Hippocampal formation (tissue), 2 donors: ENCODE results near the gene C4A.
A peak's percentile ranks its signal among the peaks of the same experiment; 100 is the strongest.
"Not testable (repeated sequence)": the region's sequence is repeated elsewhere in the genome, so short reads cannot be mapped to it uniquely, and the experiment has no call there.

ENCODE experiments used
- DNase-seq, 2 donors: peaks; one replicate each; lab custom pipeline; 2025; lab: John Stamatoyannopoulos, UW

Gene C4A

DNA sequence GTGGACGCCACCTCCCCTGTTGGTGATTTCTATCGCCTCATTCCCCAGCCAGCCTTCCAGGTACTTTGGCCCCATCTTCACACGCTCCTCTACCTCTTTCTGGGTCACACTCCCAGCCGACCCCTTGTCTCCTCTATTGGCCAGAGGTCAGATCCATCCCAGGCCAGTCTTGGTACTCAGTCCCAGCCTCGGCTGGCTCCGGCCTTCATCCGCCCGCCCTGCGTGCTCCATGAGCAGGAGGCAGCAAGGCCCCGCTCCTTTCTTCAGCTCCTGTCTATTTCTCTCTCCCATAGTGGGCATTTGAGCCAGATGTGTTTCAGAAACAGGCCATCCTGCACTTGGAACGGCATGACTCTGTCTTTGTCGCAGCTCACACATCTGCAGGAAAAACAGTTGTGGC lies 20.2 kb upstream of the C4A start:
- DNase-seq: no peak

DNA sequence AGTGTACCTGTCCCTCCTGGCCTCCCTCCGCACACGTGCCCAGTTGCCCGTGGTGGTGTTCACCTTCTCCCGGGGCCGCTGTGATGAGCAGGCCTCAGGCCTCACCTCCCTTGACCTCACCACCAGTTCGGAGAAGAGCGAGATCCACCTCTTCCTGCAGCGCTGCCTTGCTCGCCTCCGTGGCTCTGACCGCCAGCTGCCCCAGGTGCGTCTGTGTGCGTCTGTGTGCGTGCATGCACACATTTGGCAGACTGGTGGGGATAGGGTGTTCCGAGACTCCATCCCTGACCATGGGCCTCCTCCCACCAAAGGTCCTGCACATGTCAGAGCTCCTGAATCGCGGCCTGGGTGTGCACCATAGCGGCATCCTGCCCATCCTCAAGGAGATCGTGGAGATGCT lies 17.9 kb upstream of the C4A start:
- DNase-seq: no peak

DNA sequence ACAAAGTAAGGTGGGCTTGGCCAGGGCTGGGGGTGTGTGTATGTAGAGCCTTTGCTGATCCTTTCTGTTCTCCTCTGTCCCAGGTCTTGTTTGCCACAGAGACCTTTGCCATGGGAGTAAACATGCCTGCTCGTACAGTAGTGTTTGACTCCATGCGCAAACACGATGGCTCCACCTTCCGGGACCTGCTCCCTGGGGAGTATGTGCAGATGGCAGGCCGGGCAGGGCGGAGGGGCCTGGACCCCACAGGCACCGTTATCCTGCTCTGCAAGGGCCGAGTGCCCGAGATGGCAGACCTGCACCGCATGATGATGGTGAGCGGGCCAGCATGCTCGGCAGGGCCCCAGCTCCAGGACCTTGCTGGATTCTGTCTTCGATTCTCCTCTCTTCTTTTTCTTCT lies 16.2 kb upstream of the C4A start:
- DNase-seq: no peak

DNA sequence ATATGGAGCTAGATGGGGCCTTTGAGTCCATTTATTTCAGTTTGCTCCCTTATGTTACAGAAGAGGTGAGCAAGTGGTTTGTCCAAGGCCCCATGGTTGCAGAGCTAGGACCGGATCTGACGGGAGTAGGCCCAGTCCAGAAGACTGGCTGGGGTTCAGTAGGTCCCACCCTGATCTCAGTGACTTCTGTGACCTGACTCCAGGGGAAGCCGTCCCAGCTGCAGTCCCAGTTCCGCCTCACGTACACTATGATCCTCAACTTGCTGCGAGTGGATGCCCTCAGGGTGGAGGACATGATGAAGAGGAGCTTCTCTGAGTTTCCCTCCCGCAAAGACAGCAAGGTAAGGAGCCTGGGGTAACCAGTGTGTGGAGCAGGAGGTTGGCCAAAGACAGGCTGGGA lies 15.4 kb upstream of the C4A start:
- DNase-seq: no peak

DNA sequence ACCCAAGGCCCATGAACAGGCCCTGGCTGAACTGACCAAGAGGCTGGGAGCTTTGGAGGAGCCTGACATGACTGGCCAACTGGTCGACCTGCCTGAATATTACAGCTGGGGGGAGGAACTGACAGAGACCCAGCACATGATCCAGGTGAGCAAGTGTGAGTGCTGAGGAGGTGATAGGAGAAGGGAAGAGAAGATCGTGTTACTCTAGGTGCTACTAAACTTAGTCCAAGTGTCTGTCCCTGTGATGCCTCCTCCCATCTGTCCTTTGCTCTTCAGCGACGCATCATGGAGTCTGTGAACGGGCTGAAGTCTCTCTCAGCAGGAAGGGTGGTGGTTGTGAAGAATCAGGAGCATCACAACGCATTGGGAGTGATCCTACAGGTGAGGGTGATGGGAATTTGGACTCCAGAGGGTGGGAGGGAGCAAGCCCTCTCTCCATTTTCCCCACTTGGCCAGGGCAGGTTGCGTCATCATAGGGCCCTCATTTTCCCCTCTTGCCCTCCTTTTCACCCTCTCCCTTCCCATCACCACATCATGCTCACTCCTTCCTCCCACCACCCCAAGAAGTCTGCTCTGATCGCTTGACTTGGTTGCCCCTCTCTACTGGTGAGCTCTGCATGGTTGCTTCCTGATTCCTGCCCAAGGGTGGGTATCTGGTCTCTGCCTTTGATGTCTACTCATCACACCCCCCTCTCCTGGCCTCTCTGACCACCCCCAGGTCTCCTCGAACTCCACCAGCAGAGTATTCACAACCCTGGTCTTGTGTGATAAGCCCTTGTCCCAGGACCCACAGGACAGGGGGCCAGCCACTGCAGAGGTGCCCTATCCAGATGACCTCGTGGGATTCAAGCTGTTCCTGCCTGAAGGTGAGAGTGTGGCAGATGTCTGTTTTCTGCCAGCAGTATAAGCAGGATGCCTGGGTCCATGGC lies 14.6 kb upstream of the C4A start:
- DNase-seq: no peak

DNA sequence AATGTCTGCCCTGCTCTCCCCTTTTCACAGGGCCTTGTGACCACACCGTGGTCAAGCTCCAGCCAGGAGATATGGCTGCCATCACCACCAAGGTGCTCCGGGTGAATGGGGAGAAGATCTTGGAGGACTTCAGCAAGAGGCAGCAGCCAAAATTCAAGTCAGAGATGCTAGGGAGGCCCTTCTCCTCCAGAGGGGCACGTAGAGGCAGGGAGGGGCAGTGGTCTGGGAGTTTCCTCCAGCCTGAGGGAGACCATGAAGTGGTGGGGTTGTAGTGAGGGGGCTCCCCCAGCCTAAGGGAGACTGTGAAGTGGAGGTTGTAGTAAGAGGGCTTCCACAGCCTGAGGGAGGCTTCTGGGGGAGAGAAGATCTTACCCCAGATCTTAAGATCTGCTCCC lies 13.9 kb upstream of the C4A start:
- no peak for DNase-seq

DNA sequence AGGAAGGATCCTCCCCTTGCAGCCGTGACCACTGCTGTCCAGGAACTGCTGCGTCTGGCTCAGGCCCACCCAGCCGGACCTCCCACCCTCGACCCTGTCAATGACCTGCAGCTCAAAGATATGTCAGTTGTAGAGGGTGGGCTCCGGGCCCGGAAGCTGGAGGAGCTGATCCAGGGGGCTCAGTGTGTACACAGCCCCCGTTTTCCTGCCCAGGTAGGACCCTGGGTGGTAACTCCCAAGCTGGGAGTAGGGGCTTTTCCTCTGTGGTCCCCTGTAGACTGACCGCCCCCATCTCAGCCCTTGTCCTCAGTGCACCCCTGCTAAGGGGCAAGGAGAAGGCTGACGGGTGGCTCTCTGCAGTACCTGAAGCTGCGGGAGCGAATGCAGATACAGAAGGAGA lies 13.5 kb upstream of the C4A start:
- no peak for DNase-seq

DNA sequence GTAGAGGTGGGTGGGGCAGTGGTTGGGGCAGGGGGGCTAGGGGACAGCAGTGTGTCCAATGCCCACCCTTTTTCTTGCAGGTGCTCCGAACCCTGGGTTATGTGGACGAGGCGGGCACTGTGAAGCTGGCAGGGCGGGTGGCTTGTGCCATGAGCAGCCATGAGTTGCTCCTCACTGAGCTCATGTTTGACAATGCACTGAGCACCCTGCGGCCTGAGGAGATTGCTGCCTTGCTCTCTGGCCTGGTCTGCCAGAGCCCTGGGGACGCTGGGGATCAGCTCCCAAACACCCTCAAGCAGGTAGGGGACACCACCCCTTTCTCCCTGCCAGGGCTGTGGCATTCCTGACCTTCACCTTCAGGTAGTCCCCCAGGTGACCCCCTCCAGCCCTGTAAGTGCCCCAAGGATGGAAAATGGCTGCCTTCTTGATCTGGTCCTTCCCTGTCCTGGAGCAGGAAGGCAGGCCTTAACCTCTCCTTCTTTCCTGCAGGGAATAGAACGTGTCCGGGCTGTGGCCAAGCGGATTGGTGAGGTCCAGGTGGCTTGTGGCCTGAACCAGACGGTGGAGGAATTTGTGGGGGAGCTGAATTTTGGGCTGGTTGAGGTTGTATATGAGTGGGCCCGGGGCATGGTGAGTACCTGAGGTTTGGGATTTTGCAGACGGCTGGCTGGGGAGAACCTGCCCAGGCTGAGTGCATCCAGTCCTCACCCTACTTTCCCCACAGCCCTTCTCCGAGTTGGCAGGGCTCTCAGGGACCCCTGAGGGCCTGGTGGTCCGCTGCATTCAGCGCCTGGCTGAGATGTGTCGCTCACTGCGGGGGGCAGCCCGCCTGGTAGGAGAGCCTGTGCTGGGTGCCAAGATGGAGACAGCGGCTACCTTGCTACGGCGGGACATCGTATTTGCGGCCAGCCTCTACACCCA lies 12.8 kb upstream of the C4A start:
- DNase-seq: no peak

DNA sequence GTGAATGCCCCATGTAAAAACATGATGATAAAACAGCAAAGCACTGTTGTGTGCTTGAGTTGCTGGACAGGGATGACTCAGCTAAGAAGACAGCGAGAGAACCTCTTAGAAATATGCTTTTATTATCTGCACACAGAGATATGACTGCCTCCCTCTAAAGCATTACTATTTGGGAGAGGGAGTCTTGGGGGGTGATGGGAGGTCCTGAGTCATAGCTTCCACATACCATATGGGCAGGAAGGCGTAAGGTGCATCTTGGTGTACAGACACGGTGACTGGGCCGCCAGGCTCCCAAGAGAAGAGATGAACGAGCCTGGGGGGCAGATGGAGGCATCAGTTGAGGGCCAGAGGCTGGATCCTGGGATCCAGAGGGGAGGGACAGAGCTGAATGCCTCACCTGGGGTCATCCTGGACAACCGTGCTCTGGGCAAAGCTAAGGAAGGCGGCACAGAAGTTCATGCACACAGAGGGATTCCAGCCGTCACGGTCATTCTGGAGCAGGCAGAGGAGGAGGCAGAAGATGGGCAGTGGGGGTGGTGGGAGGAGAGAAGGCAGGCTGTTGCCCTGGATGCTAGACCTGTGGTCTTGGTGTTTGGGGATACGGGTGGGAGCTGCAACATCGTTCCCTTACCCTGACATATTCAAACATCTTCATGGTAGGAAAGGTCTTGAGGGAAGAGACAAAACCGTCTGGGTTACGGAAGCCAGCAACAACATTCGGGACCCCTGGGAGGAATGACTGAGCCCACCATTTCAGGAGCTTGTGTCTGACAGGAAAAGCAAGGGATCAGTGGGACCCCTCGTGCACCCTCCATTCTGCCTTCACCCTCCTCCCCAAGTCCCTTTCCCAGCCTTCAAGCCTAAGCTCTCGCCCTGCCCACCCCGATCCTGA lies 11.9 kb upstream of the C4A start:
- no peak for DNase-seq

DNA sequence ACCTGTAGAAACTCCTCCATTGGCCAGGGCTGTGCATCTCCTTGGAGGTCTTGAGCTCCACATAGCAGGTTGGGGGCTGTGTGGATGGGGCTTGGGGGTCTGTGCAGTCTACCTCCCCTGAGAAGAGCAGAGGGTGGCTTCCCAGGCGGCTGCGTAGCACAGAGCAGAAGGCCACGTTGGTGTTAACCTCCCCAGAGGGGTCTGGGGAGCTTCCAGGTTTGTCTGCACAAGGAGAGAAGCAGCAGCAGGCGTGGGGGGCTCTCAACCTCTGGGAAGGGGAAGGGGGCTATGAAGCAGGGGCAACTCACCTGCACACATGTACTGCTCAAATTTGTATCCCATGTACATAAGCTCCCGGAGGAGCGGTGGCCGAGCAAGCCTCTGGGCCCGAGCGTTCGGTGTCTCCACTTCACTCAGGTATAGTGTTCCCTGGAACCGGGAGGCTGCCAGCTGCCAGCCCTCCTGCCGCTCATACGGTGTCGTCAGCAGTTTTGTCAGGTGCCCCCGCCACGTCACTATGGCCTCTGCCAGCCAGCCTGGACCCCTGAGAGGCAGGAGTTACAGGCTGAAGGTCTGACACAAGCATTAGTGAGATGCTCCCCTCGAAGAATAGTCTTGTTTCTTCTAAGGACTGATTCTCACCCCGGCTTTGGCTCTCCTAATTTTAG lies 11.1 kb upstream of the C4A start:
- no peak for DNase-seq

DNA sequence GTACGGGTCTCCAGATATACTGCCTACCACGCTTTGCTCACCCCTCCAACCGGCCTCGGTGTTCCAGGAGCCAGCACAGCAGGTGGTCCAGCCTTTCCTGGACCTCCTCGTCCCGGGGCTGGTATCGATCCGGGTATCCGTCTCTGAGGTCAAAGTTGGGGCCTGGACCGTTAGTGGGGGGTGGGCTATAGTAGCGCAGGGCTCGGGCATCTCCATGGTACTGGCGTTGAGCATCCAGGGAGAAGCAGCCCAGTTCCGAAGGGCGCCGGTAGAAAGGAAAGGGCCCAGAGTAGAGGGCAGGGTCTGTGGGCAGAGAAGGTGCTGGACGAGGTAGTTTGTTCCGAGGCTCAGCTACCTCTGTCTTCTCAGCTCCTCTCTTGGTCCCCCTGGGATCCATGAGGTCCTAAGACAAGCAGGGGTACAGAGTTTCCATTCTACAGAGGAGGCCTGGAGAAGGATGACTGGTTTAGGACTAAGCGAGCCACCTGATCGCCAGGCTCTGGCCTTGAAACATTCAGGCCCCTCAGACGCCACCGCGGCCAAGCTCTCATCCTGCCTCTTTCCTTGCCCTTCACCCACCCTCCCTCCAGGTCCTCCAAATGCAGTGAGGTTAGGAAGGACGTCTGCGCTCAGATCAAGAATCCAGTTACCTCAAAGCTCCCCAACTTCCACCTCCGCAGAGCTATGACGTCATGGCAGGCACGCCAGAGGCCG lies 10.4 kb upstream of the C4A start:
- no peak for DNase-seq

DNA sequence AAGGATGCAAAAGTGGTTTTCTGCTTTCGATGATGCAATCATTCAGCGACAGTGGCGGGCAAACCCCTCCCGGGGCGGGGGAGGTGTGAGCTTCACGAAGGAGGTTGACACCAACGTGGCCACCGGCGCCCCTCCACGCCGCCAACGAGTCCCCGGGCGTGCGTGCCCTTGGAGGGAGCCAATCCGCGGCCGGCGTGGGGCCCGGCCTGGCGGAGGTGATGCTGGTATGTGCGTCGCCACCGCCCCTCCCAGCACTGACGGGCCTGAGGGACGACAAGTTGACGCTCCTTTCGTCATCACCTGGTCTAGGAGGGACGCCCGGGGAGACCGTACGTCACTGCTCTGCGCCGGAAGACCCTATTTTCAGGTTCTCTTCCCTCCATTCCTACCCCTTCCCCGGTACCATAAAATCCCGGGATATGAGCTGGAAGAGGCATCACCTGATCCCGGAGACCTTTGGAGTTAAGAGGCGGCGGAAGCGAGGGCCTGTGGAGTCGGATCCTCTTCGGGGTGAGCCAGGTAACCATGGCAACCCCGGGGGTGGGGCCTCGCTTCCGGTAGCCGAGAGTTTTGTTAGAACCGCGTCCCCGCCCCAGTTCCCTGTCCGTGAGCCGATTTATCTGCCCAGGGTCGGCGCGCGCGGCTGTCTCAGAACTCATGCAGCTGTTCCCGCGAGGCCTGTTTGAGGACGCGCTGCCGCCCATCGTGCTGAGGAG lies 9.7 kb upstream of the C4A start, which contains the start of gene DXO:
Gene DXO, minus strand, starts transcription at position 146 of the 716 bp plus-strand sequence. CDS start 463 bp downstream, outside the sequence.
- DNase-seq: peak; percentile 89 to 96

DNA sequence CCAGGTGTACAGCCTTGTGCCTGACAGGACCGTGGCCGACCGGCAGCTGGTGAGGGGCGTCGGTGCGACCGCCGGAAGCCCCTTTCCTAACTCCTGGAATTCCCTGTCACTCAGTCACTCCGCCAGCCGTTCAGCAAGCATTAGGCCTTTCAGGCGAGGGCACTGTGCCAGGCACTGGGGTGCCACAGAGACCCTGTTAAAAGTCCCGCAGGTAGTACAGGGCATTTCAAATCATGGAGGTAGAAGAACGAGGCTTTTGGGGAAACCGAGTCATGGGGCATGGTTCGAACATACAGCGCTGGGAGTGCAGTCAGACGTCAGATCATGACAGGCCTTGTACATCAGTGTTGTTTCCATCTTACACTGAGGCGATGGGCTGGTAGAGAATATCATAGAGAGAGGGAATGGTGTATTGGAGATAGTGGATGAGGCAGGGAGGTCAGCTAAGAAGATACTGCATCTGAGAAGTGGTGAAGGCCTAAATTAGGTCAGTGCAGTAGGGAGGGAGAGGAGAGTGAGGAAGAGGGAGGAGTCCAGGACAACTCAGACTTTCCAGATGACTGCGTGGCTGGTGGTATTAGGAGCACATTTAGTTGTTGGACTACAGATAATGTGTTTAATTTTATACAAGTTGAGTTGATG lies 9.0 kb upstream of the C4A start:
- no peak for DNase-seq

DNA sequence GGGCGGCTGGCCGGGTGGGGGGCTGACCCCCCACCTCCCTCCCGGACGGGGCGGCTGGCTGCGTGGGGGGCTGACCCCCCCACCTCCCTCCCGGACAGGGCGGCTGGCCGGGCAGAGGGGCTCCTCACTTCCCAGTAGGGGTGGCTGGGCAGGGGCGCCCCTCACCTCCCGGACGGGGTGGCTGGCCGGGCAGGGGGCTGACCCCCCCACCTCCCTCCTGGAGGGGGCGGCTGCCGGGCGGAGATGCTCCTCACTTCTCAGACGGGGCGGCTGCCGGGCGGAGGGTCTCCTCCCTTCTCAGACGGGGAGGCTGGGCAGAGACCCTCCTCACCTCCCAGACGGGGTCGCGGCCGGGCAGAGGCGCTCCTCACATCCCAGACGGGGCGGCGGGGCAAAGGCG lies 5.8 kb upstream of the C4A start:
- not testable (repeated sequence) for DNase-seq

DNA sequence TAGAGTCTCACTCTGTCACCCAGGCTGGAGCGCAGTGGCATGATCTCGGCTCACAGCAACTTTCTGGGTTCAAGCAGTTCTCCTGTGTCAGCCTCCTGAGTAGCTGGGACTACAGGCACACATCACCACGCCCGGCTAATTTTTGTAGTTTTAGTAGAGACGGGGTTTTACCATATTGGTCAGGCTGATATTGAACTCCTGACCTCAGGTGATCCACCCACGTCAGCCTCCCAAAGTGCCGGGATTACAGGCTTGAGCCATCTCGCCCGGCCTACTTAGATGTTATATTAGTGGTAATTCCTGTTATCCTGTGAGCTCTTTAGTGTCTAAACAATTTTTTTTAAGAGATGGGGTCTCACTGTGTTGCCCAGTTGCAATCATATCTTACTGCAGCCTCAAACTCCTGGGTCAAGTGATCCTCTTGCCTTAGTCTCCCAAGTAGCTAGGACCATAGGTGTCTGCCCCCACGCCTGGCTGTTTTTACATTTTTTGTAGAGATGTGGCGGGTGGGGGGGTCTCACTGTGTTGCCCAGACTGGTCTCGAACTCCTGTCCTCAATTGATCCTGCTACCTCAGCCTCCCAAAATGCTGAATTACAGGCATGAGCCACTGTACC lies 3.9 kb upstream of the C4A start:
- no peak for DNase-seq

DNA sequence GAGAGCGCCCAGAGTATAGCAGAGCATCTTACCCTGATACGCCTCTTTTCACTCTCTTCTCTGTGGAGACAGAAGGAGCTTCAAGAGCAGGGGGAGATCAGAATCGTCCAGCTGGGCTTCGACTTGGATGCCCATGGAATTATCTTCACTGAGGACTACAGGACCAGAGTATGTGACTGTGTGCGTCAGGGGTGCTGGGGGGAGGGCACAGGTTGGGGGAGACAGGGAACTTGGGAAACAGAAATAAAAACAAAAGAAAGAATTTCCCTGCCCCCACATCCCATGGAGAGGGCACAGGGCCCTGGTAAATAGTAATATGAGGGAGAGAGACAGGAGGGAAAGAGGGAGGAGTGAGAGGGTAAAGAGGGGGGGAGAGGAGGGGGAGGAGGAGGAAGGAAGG lies 3.0 kb upstream of the C4A start:
- no peak for DNase-seq

DNA sequence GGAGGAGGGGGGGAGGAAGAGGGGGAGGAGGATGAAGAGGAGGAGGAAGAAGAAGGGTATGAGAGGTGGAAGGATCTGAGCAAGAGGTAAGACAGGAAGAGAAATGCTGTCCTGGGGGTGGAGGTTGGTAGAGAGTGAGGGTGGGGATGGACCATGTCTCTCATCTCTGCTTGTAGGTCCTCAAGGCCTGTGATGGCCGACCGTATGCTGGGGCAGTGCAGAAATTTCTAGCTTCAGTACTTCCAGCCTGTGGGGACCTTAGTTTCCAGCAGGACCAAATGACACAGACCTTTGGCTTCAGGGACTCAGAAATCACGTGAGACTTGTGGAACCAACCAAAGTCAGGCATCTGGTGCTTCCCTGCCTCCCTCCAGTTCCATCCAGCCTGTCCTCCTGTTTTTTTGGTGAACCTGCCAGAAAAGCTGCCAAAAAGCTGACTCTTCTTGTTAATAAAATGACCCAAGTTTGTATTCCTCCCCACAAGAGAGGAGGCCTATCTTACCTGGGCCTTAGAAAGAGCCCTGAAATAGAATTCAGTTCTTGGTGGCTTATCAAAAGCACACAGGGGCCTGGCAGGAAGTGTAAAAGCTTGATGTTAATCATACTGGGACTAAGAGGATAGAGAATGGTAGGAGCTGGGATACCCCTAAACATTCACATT lies 2.5 kb upstream of the C4A start:
- no peak for DNase-seq

DNA sequence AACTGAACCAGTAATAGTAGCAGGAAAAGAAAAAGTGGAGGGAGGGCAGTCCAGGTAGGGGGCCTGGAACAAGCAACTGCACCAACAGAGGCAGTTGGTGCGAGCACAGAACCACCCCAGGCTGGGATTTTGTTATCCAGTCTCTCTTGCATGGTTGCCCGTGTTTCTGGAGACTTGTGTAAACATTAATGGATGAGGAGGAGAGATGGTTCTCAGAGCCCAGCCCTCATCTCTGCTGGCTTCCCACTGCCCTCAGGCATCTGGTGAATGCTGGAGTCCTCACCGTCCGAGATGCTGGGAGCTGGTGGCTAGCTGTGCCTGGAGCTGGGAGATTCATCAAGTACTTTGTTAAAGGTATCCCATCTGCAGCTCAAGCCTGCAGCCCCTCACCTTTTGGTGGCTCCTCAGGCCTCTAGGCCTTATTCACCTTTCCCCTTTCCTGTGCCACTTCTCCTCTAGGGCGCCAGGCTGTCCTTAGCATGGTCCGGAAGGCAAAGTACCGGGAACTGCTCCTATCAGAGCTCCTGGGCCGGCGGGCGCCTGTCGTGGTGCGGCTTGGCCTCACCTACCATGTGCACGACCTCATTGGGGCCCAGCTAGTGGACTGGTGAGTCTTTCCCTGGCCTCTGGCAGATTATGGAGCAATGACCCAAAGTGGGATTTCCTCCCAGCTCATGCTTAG lies 1.5 kb upstream of the C4A start:
- not testable (repeated sequence) for DNase-seq
